ENCODE data around the gene KCNMA1.

Gene KCNMA1

DNA sequence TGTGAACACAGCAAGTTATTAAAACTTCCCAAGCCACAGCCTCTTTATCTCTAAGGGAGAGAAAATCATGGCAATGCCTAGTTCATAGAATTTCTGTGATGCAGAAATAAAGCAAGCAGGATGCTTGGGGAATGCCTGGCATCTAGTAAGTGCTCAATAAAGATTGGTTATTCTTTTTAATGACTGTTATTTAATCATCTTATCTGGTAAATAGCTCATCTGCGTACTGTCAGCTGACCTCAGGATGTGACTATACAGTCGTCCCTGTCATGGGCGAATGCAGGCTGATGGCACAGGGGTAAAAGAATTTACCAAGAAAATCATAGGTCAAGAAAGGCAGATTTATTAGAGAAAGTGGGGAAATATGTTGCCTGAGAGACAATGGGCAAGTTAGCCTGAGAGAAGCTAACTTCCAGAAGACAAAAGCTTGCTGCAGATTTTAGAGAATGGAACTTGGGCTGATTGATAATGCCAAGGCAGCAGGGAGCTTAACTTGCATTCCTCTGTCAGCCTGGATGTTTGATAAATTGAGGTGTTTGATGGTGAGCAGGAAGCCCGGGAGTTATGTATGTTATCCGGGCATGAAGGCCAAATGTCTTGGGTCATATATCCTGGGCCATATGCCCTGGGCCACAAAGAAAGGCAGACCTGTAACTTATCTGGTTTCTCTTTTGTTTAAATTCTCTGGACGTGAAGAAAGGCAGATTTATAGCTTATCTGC is 126.0 kb downstream of the KCNMA1 start:
- Histone ChIP-seq H3K36me3 (no peaks in the 10 kb centered on the region), H3K4me3 (ENCODE audit: low read depth in 1 of 2, low read length in 1 of 2) (no peak overlapping the region), H3K4me1 (ENCODE audit: control insufficient read depth in 1 of 2, insufficient read depth in 1 of 2, low read depth in 1 of 2, low read length in 1 of 2) (no peaks in the 10 kb centered on the region), H3K27ac (no peak overlapping the region), H3K9me3 (no peaks in the 10 kb centered on the region), H3K27me3 (peaks cover 7% of the 10 kb centered on the region)
- TF ChIP-seq CTCF (IDR thresholded peaks at IDR 0.05), result no peak

DNA sequence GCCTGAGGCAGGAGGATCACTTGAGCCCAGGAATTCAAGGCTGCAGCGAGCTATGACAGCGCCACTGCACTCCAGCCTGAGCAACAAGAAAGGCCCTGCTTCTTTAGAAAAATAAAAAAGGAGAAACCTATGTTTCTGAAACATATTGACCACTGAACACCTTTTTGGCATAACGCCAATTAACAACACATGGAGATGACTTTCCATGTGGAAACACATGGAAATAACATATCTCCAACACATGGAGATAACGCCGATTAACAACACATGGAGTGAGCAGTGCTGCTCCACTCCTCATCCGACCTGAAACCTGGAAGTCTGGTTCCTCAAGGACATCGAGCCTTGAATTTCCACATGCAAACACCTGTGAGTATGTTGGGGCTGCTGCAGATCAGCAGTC is 126.9 kb downstream of the KCNMA1 start:
- no peaks in the 10 kb centered on the region for H3K4me1 ChIP-seq (ENCODE audit: control insufficient read depth in 1 of 2, insufficient read depth in 1 of 2, low read depth in 1 of 2, low read length in 1 of 2)
- H3K9me3 ChIP-seq, result no peaks in the 10 kb centered on the region
- TF ChIP-seq CTCF (IDR thresholded peaks at IDR 0.05), result no peak
- H3K4me3 ChIP-seq (ENCODE audit: low read depth in 1 of 2, low read length in 1 of 2), result no peak overlapping the region
- H3K27me3 ChIP-seq, result peaks cover 13% of the 10 kb centered on the region
- H3K27ac ChIP-seq, result no peak overlapping the region
- no peaks in the 10 kb centered on the region for H3K36me3 ChIP-seq

DNA sequence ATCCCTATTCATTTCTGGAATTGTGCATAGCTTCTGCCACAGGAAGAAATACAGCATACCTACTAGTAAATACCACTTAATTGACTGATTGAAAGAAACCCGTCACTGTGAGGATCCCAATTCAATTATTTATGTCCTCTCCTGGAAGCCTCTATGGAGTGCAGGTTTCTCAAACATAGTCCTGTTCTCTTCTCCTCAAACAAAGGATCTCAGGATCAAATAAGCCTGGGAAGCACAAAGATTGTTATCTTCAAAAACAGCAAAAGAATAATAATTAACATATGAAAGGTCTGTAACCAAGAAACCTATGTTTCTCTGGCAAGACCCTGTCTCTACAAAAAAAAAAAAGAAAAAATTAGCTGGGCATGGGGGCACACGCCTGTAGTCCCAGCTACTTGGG is 127.3 kb downstream of the KCNMA1 start:
- Histone ChIP-seq H3K27ac (no peak overlapping the region), H3K27me3 (peaks cover 16% of the 10 kb centered on the region), H3K4me3 (ENCODE audit: low read depth in 1 of 2, low read length in 1 of 2) (no peak overlapping the region), H3K9me3 (no peaks in the 10 kb centered on the region), H3K36me3 (no peaks in the 10 kb centered on the region), H3K4me1 (ENCODE audit: control insufficient read depth in 1 of 2, insufficient read depth in 1 of 2, low read depth in 1 of 2, low read length in 1 of 2) (no peaks in the 10 kb centered on the region)
- TF ChIP-seq CTCF (IDR thresholded peaks at IDR 0.05), result no peak

GRCh38 chr10:77509391-77509790 is 128.2 kb downstream of the KCNMA1 start:
- H3K27ac ChIP-seq, result no peak overlapping the region
- no peaks in the 10 kb centered on the region for H3K9me3 ChIP-seq
- peaks cover 25% of the 10 kb centered on the region for H3K27me3 ChIP-seq
- TF ChIP-seq CTCF (IDR thresholded peaks at IDR 0.05), result no peak
- H3K4me3 ChIP-seq (ENCODE audit: low read depth in 1 of 2, low read length in 1 of 2), result no peak overlapping the region
- no peaks in the 10 kb centered on the region for H3K4me1 ChIP-seq (ENCODE audit: control insufficient read depth in 1 of 2, insufficient read depth in 1 of 2, low read depth in 1 of 2, low read length in 1 of 2)
- no peaks in the 10 kb centered on the region for H3K36me3 ChIP-seq

GRCh38 chr10:77507291-77507880 is 130.2 kb downstream of the KCNMA1 start:
- H3K36me3 ChIP-seq, result no peaks in the 10 kb centered on the region
- H3K4me3 ChIP-seq (ENCODE audit: low read depth in 1 of 2, low read length in 1 of 2), result no peak overlapping the region
- H3K9me3 ChIP-seq, result no peaks in the 10 kb centered on the region
- TF ChIP-seq CTCF (IDR thresholded peaks at IDR 0.05), result no peak
- H3K27ac ChIP-seq, result no peak overlapping the region
- no peaks in the 10 kb centered on the region for H3K4me1 ChIP-seq (ENCODE audit: control insufficient read depth in 1 of 2, insufficient read depth in 1 of 2, low read depth in 1 of 2, low read length in 1 of 2)
- H3K27me3 ChIP-seq, result peaks cover 45% of the 10 kb centered on the region
